Measurements from ENCODE around the gene CADPS. TPM values are rescaled to one million over a fixed set of nuclear protein-coding genes. Genes with fewer than 3 reads are reported as not detected.
A peak's percentile ranks its signal among the peaks of the same experiment; 100 is the strongest.

Gene CADPS
- total RNA-seq, 1 donor from 2014 or later, result 1.3 TPM

GRCh38 chr3:62462788-62463187 lies 412.4 kb downstream of the CADPS start:
- Histone ChIP-seq H3K36me3 (ENCODE audit: control insufficient read depth, insufficient read depth, low read length) (no peaks in the 10 kb centered on the region), H3K27me3 (ENCODE audit: control insufficient read depth, insufficient read depth, low read length) (no peaks in the 10 kb centered on the region), H3K4me3 (ENCODE audit: low read depth, low read length) (no peak overlapping the region)
- DNase-seq (ENCODE audit: low read depth) (no peak), FAIRE-seq (no peak)
- TF ChIP-seq CTCF (IDR thresholded peaks at IDR 0.05; ENCODE audit: insufficient read depth, low read length, severe bottlenecking), result no peak

GRCh38 chr3:62462104-62462762 lies 413.0 kb downstream of the CADPS start:
- no peaks in the 10 kb centered on the region for H3K36me3 ChIP-seq (ENCODE audit: control insufficient read depth, insufficient read depth, low read length)
- TF ChIP-seq CTCF (IDR thresholded peaks at IDR 0.05; ENCODE audit: insufficient read depth, low read length, severe bottlenecking), result no peak
- H3K4me3 ChIP-seq (ENCODE audit: low read depth, low read length), result no peak overlapping the region
- FAIRE-seq (no peak), DNase-seq (ENCODE audit: low read depth) (no peak)
- H3K27me3 ChIP-seq (ENCODE audit: control insufficient read depth, insufficient read depth, low read length), result no peaks in the 10 kb centered on the region

- Histone ChIP-seq H3K4me3 (ENCODE audit: low read depth, low read length) (no peak overlapping the region), H3K36me3 (ENCODE audit: control insufficient read depth, insufficient read depth, low read length) (no peaks in the 10 kb centered on the region), H3K27me3 (ENCODE audit: control insufficient read depth, insufficient read depth, low read length) (no peaks in the 10 kb centered on the region)
- FAIRE-seq (no peak), DNase-seq (ENCODE audit: low read depth) (no peak)
- TF ChIP-seq CTCF (IDR thresholded peaks at IDR 0.05; ENCODE audit: insufficient read depth, low read length, severe bottlenecking), result no peak
These were observed 420.3 kb downstream of the CADPS start for GRCh38 chr3:62454916-62455315.

- no peak for TF ChIP-seq CTCF (IDR thresholded peaks at IDR 0.05; ENCODE audit: insufficient read depth, low read length, severe bottlenecking)
- H3K27me3 ChIP-seq (ENCODE audit: control insufficient read depth, insufficient read depth, low read length), result no peaks in the 10 kb centered on the region
- H3K36me3 ChIP-seq (ENCODE audit: control insufficient read depth, insufficient read depth, low read length), result no peaks in the 10 kb centered on the region
- DNase-seq (ENCODE audit: low read depth) (no peak), FAIRE-seq (peak; percentile 13)
- H3K4me3 ChIP-seq (ENCODE audit: low read depth, low read length), result no peak overlapping the region
These were observed 421.8 kb downstream of the CADPS start for GRCh38 chr3:62453448-62453847.

GRCh38 chr3:62451211-62451887 lies 423.9 kb downstream of the CADPS start:
- FAIRE-seq, result no peak
- H3K36me3 ChIP-seq (ENCODE audit: control insufficient read depth, insufficient read depth, low read length), result no peaks in the 10 kb centered on the region
- no peak for TF ChIP-seq CTCF (IDR thresholded peaks at IDR 0.05; ENCODE audit: insufficient read depth, low read length, severe bottlenecking)
- no peak for DNase-seq (ENCODE audit: low read depth)
- H3K27me3 ChIP-seq (ENCODE audit: control insufficient read depth, insufficient read depth, low read length), result no peaks in the 10 kb centered on the region
- no peak overlapping the region for H3K4me3 ChIP-seq (ENCODE audit: low read depth, low read length)

Data from bronchial epithelial cell (primary cell).